Stimulated activated CD8-positive, alpha-beta memory T cell treated with anti-CD3 and anti-CD28 coated beads, Interleukin-7, amount 100 ng/mL, for 1 hour (primary cell): ENCODE data around the gene SDSL.

Source experiments
- DNase-seq, 2 donors: peaks; one replicate each; pipeline ENCODE4 v3.0.0-alpha.2; 2020; ENCODE audit warnings: low read depth in 2 of 2

SDSL gene

DNA sequence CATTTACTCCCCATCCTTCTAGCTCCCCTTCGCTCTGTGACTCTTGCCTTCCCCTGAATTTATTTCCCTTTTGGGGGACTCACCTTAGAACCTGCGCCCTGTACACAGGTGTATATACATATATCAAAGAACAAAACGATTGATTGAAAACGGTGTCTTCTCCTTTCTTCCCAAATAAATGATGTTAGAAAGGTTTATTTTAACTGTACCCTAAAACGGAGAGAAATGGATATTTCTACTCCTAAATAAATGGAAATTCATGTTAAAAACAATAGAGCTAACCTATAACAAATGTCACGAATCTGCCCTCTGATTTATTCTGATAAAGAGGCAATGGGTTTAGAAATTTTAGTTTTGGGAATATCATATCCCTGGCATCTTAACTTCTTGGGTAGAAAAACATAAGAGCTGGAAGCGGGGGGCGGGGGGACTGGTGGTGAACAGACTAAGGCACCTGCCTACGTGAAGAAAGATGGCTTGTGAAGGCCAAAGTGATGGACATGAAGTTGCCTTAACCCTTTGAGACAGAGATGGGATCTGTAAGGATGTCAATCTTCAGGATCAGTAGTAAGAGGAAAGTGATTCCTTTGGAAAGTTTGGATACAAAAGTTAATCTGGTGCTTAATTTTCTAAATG, 58.3 kb downstream of the SDSL start:
- no peak for DNase-seq

DNA sequence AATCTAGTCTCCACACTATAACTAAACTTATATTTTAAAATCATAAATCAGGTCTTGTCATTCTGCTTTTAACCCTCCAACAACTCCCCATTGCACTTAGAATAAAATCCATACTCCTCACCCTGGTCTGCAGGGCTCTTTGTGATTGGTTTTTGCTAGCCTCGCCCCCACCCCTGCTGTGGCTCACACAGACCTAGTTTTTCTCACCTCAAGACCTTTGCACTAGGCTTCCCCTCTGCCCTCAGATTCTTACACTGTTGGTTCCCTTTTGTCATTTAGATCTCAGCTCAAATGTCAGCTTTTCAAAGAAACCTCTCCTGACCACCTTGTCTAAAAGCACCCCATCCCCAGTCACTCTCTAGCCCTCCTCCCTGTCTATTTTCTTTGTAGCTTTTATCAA, 60.2 kb downstream of the SDSL start:
- no peak for DNase-seq

DNA sequence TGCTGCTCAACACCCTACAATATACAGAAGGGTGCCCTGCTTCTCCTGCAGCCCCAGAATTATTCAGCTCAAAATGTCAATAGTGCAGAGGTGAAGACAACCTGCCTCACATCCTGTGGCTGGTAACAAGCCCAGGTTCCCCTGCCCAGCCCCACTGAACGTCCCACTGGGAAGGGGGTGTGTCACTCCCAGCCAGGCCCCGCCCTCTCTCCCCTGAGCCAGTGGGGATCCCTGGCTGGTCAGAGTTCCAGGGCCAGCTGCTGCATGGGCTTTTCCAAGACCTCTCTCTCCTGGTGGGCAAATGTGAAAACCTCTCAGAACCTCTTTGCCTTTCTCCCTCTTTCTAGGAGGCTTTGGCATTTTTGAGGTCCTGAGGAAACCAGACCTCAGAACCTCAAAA, 63.1 kb downstream of the SDSL start:
- DNase-seq, result no peak

DNA sequence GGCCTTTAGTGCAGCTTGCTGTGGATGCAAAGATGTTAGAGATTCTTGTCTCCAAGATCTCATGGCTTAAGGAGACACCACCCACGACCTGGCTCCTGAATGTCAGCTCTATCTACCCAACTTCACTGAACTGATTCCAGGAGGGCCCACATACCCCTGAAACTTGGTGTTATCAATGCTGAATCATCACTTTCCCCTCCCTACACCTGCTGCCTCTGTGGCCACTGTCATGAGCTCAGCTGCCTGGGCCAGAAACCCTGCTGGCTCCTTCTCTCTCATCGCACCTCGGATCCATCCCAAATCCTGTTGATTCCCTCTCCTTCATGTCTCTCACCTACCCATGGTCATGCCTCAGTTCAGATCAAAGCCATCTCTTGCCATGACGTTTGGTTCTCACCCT, 64.5 kb downstream of the SDSL start:
- DNase-seq, result no peak
